HFFc6 (cell line): Measurements from ENCODE around the gene KREMEN1. TPM values are rescaled to one million over a fixed set of nuclear protein-coding genes. Genes with fewer than 3 reads are reported as not detected.

Experiments
- DNase-seq: peaks from one replicate; pipeline ENCODE4 v3.0.0-alpha.2; 2018
- H3K27ac Mint-ChIP-seq: 2 replicates; pipeline ENCODE4 v1.8.0; 2020; ENCODE audit warnings: mild to moderate bottlenecking, mixed read lengths
- H3K27me3 Mint-ChIP-seq: 2 replicates; pipeline ENCODE4 v1.8.0; 2021; ENCODE audit warnings: mild to moderate bottlenecking, moderate library complexity, mixed read lengths; ENCODE audit not compliant: insufficient read depth
- H3K36me3 Mint-ChIP-seq: 2 replicates; pipeline ENCODE4 v1.8.0; 2021; ENCODE audit warnings: low read depth, mixed read lengths
- H3K4me1 Mint-ChIP-seq: 2 replicates; pipeline ENCODE4 v1.8.0; 2020; ENCODE audit warnings: low read depth, mixed read lengths
- H3K4me3 Mint-ChIP-seq: 2 replicates; pipeline ENCODE4 v1.8.0; 2020; ENCODE audit warnings: mild to moderate bottlenecking, moderate library complexity, mixed read lengths
- H3K9me3 Mint-ChIP-seq: 2 replicates; pipeline ENCODE4 v1.8.0; 2020; ENCODE audit warnings: mild to moderate bottlenecking, mixed read lengths
- total RNA-seq, 6 experiments: library from RNA; stranded (reverse); fragmentation: NEBNext Ultra II Directional; extraction: Animal tissue kit (Norgen Biotek cat#: 25700); gene quantifications; 2 replicates in 1 of 6; 3 replicates in 5 of 6; pipeline ENCODE4 v1.2.3, GENCODE V29; 2021
- TF ChIP-seq, protein P1 (sequence below): fragments of 200-600 bp; sonication (generic); IDR thresholded peaks from 2 replicates; pipeline ENCODE4 v1.5.0; 2021; ENCODE audit warnings: antibody characterized with exemption, mild to moderate bottlenecking

Gene KREMEN1
- total RNA-seq, 6 experiments from 2014 or later, result 0.50 to 1.1 (median 0.59) TPM

DNA sequence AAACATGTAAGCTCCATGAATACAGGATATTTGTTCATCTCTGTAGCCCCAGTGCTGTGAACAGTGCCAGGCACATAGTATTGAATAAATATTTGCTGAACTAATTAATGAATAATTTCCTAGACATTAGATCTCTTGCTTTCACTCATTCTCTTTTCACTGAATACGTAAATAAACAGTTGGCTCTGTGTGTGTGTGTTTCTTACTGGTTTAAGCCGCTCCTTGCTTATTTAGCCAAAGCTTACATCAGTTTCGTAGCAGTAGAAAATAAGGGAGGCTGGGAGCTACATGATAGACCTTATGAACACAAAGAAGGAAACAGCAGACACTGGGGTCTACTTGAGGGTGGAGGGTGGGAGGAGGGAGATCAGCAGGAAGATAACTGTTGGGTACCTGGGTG lies 17.2 kb downstream of the KREMEN1 start:
- peaks cover 29% of the 10 kb centered on the region for H3K27me3 Mint-ChIP-seq
- H3K9me3 Mint-ChIP-seq, result no peaks in the 10 kb centered on the region
- peaks cover 25% of the 10 kb centered on the region for H3K4me1 Mint-ChIP-seq
- TF ChIP-seq, protein P1, sequence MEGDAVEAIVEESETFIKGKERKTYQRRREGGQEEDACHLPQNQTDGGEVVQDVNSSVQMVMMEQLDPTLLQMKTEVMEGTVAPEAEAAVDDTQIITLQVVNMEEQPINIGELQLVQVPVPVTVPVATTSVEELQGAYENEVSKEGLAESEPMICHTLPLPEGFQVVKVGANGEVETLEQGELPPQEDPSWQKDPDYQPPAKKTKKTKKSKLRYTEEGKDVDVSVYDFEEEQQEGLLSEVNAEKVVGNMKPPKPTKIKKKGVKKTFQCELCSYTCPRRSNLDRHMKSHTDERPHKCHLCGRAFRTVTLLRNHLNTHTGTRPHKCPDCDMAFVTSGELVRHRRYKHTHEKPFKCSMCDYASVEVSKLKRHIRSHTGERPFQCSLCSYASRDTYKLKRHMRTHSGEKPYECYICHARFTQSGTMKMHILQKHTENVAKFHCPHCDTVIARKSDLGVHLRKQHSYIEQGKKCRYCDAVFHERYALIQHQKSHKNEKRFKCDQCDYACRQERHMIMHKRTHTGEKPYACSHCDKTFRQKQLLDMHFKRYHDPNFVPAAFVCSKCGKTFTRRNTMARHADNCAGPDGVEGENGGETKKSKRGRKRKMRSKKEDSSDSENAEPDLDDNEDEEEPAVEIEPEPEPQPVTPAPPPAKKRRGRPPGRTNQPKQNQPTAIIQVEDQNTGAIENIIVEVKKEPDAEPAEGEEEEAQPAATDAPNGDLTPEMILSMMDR, result no peak
- no peak overlapping the region for H3K27ac Mint-ChIP-seq
- H3K36me3 Mint-ChIP-seq, result no peaks in the 10 kb centered on the region
- DNase-seq, result no peak
- H3K4me3 Mint-ChIP-seq, result no peak overlapping the region

DNA sequence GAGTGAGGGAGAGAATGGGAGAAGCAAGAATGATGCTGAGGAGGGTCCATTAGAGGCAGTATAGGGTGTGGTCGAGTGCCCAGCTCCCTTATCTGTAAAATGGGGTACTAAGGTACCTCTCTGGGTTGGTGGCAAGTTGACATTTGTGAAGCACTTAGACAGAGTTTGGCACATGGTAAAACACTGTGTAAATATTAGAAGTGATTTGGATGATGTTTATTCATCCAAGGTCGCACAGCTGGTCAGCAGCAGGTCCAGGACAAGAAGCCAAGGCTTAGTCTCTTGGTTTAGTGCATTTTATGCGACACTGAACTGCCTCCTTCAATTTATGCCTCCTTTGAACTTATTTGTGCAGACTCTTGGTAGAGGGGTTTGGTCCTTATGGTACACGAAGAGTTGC lies 19.4 kb downstream of the KREMEN1 start:
- Mint-ChIP-seq H3K4me1 (peaks cover 30% of the 10 kb centered on the region), H3K36me3 (no peaks in the 10 kb centered on the region), H3K27ac (no peak overlapping the region), H3K9me3 (no peaks in the 10 kb centered on the region), H3K27me3 (peaks cover 22% of the 10 kb centered on the region), H3K4me3 (no peak overlapping the region)
- DNase-seq, result no peak
- TF ChIP-seq, protein P1, result no peak

DNA sequence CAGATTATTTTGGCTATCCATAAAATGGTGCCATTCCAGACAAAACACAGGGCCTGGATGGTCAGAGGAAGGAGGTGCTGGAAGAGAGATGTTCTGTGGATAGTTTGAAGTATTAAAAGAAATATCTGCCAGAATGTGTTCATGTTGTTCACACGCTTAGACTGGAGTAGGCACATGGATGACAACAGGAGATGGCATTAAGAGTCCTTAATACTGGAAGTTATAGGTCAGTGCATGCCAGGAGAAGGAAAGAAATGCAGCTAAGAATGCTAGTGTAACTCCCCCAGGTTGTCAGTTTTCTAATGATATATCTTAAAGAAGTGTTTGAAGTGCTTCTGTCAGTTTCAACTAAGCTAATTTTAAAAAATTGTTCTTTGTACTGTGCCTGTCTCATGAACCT lies 20.2 kb downstream of the KREMEN1 start:
- TF ChIP-seq, protein P1, result no peak
- Mint-ChIP-seq H3K4me1 (peaks cover 30% of the 10 kb centered on the region), H3K27ac (no peak overlapping the region)

DNA sequence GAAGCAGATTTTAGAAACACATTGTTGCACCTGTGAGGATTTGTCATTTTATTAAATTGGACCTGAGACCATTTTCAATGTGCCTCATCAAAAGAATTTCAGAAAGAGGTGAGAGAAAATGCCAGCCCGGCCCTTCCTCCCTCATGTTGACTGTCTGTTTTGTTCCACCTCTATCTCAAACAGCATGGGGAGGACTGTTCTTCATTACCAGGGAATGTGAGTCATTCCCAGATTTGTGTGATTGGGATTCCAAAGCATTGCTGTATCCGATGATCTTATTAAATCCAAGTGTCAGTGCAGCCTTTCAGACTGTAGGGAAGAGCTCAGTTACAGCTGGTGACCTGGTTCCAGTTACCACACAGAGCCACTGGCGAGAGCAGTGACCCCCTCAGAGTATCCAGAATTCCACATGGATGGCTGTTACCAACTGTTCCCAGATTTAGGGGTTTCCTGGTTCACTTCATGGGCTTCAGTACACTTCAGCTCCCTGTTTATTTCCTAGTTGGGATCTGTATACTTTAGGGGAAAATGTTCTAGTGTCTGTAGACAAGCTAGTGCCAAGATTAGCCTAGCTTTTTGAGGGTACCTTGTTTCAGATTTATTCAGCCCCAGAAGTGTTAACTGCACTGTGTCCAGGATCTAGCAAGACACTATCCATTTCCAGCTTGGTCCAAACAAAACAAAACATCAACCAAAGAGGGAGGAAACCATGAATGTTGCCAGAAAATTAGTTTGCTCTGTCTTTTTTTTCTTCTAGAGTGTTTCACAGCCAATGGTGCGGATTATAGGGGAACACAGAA lies 20.9 kb downstream of the KREMEN1 start:
- Mint-ChIP-seq H3K27me3 (peaks cover 17% of the 10 kb centered on the region), H3K4me1 (peaks cover 30% of the 10 kb centered on the region), H3K27ac (no peak overlapping the region), H3K9me3 (no peaks in the 10 kb centered on the region), H3K36me3 (no peaks in the 10 kb centered on the region), H3K4me3 (peak overlapping the region; percentile 26; the same call in 1 of the 2 replicates)
- DNase-seq, result peak; percentile 56
- TF ChIP-seq, protein P1, result no peak

More for the DNA sequence above, 20.2 kb downstream of the KREMEN1 start:
- peaks cover 21% of the 10 kb centered on the region for H3K27me3 Mint-ChIP-seq
- DNase-seq, result no peak
- no peaks in the 10 kb centered on the region for H3K36me3 Mint-ChIP-seq
- no peaks in the 10 kb centered on the region for H3K9me3 Mint-ChIP-seq
- H3K4me3 Mint-ChIP-seq, result no peak overlapping the region

DNA sequence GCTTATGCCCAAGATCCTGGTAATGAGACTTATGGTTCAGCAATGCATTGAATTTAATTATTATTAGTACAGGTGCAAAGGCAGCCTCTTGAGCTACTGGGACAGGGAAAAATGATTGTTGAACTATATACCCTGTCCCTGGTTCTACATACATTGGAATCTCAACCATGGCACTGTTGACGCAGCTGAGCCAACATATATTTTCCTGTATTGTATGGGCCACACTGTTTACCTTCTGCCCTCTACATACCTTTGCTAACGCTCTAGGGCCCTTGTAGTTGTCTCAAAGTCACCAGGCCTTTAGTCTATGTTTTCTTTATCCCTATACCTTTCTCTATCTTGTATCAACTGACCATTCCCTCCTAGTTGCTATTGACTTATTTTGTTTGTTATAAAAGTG lies 22.6 kb downstream of the KREMEN1 start:
- no peak overlapping the region for H3K27ac Mint-ChIP-seq

More for the DNA sequence above, 22.6 kb downstream of the KREMEN1 start:
- Mint-ChIP-seq H3K4me3 (no peak overlapping the region), H3K27me3 (peaks cover 5% of the 10 kb centered on the region), H3K9me3 (no peaks in the 10 kb centered on the region), H3K36me3 (no peaks in the 10 kb centered on the region), H3K4me1 (peaks cover 30% of the 10 kb centered on the region)
- TF ChIP-seq, protein P1, result no peak
- DNase-seq, result no peak
